Tibial nerve (tissue), 4 donors: ENCODE results near the gene ABI3BP.

Experiments used
- CTCF ChIP-seq, 5 experiments: fragments of 200-600 bp in 3 of 5; fragments of 450-650 bp in 2 of 5; sonication (generic) in 3 of 5; IDR thresholded peaks; one replicate each; pipeline ENCODE4 v1.5.1; 2016 to 2019; ENCODE audit warnings: antibody characterized with exemption in 5 of 5, mild to moderate bottlenecking in 3 of 5, moderate library complexity in 2 of 5
- EP300 ChIP-seq, 2 donors: sonication (generic); formaldehyde crosslinking; IDR thresholded peaks; one replicate each; pipeline ENCODE4 v1.6.1; 2017; ENCODE audit warnings: antibody characterized with exemption in 2 of 2, mild to moderate bottlenecking in 1 of 2
- POLR2A ChIP-seq, 2 donors: fragments of 450-650 bp; IDR thresholded peaks; one replicate each; pipeline ENCODE4 v1.6.1; 2017; ENCODE audit warnings: antibody characterized with exemption in 2 of 2, mild to moderate bottlenecking in 2 of 2, moderate library complexity in 2 of 2

DNA sequence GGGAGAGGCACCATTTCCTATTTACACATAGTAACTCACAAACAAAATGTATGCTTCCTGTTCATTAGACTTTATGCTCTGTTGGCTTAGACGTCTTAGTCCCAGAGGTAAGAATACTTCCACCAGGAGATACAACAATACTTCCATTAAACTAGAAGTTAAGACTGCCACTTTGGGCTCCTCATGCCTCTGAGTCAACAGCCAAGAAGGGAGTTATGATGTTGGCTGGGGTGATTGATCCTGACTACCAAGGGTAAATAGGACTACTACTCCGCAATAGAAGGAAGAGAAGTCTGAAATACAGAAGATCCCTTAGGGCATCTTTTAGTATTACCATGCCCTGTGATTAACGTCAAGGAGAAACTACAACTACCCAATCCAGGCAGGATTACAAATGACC, 43.5 kb upstream of the ABI3BP start:
- no peak for TF ChIP-seq POLR2A (IDR thresholded peaks at IDR 0.05)
- no peak for TF ChIP-seq CTCF (IDR thresholded peaks at IDR 0.05)
- no peak for TF ChIP-seq EP300 (IDR thresholded peaks at IDR 0.05)
